ENCODE data around the gene KCP.
"Not testable (repeated sequence)": the region's sequence is repeated elsewhere in the genome, so short reads cannot be mapped to it uniquely, and the experiment has no call there.

- TF ChIP-seq REST (IDR thresholded peaks at IDR 0.05; ENCODE audit: low read depth, low read length); HDAC2 (IDR thresholded peaks at IDR 0.05); POLR2A (IDR thresholded peaks at IDR 0.05; ENCODE audit: low read depth, low read length); EP300 (IDR thresholded peaks at IDR 0.05; ENCODE audit: borderline replicate concordance in 1 of 2, control insufficient read depth in 1 of 2, low read depth in 2 of 2, low read length in 2 of 2); KAT2A (conservative IDR thresholded peaks at IDR 0.05; ENCODE audit: control insufficient read depth, low read depth, low read length); TAF1 (IDR thresholded peaks at IDR 0.05; ENCODE audit: borderline replicate concordance, low read depth, low read length); EZH2 (IDR thresholded peaks at IDR 0.05; ENCODE audit: borderline replicate concordance, control insufficient read depth, low read depth, low read length); PML (IDR thresholded peaks at IDR 0.05; ENCODE audit: low read length): not testable (repeated sequence)
Observed at GRCh38 chr7:128912709-128913495, 2.4 kb upstream of the KCP start.

Measured in GM12878 (cell line).